Upper lobe of right lung (tissue), 1 donor: ENCODE measurements around the gene SPATA13. TPM values are rescaled to one million over a fixed set of nuclear protein-coding genes. Genes with fewer than 3 reads are reported as not detected.
"Not testable (repeated sequence)": the region's sequence is repeated elsewhere in the genome, so short reads cannot be mapped to it uniquely, and the experiment has no call there.

Experiments
- ATAC-seq: fragments of 200-7000 bp; cut with Tn5 transposase; one replicate; pipeline ENCODE4 v1.9.1; 2020; ENCODE audit warnings: mild to moderate bottlenecking, moderate library complexity
- DNase-seq: peaks from one replicate; pipeline ENCODE4 v3.0.0-alpha.2; 2020
- H3K27ac ChIP-seq: fragments of 200-600 bp; one replicate; pipeline ENCODE4 v1.8.0; 2022
- H3K27me3 ChIP-seq: fragments of 200-600 bp; one replicate; pipeline ENCODE4 v1.8.0; 2022; ENCODE audit warnings: mild to moderate bottlenecking
- H3K36me3 ChIP-seq: fragments of 200-600 bp; one replicate; pipeline ENCODE4 v1.8.0; 2022
- H3K4me1 ChIP-seq: fragments of 200-600 bp; one replicate; pipeline ENCODE4 v1.8.0; 2022
- H3K4me3 ChIP-seq: fragments of 200-600 bp; one replicate; pipeline ENCODE4 v1.8.0; 2022; ENCODE audit warnings: mild to moderate bottlenecking
- H3K9me3 ChIP-seq: fragments of 200-600 bp; one replicate; pipeline ENCODE4 v1.8.0; 2022
- CTCF ChIP-seq: fragments of 200-600 bp; IDR thresholded peaks from one replicate; pipeline ENCODE4 v1.8.0; 2022; ENCODE audit warnings: antibody characterized with exemption
- intact Hi-C: fragments of 100-400 bp; cut with DNase I; formaldehyde crosslinking; loops from one replicate; pipeline ENCODE4 v1.11.0; 2022
- total RNA-seq: library from RNA; stranded (reverse); fragmentation: NEBNext Ultra II Directional; extraction: Animal tissue kit (Norgen Biotek cat#: 25700); gene quantifications from one replicate; pipeline ENCODE4 v1.2.1, GENCODE V29; 2021
- donor health status: DM: no; HTN: yes; CAD: no; lungs with severe emphysema.

Gene SPATA13
- total RNA-seq, 1 donor from 2014 or later: 34.4 TPM

GRCh38 chr13:24119626-24120508, 40.7 kb upstream of the SPATA13 start:
- H3K4me1 ChIP-seq: peaks cover 7% of the 10 kb centered on the region
- no peak overlapping the region for H3K4me3 ChIP-seq
- H3K9me3 ChIP-seq: no peaks in the 10 kb centered on the region
- no peaks in the 10 kb centered on the region for H3K27me3 ChIP-seq
- intact Hi-C loops: no loop called here
- H3K27ac ChIP-seq: peak overlapping the region; percentile 36
- ATAC-seq (peak; percentile 34), DNase-seq (no peak)
- no peaks in the 10 kb centered on the region for H3K36me3 ChIP-seq
- TF ChIP-seq CTCF: no peak

GRCh38 chr13:24122045-24122444, 38.5 kb upstream of the SPATA13 start:
- DNase-seq, H3K4me1 ChIP-seq, H3K4me3 ChIP-seq, H3K36me3 ChIP-seq, H3K27ac ChIP-seq, ATAC-seq, H3K27me3 ChIP-seq, intact Hi-C loops, H3K9me3 ChIP-seq: not testable (repeated sequence)

GRCh38 chr13:24122569-24122968, 38.0 kb upstream of the SPATA13 start:
- intact Hi-C loops: no loop called here
- Histone ChIP-seq H3K27ac (no peak overlapping the region), H3K4me1 (peaks cover 7% of the 10 kb centered on the region), H3K36me3 (no peaks in the 10 kb centered on the region), H3K9me3 (no peaks in the 10 kb centered on the region), H3K27me3 (no peaks in the 10 kb centered on the region), H3K4me3 (no peak overlapping the region)
- no peak for TF ChIP-seq CTCF
- DNase-seq: no peak
- ATAC-seq: no peak

GRCh38 chr13:24123761-24124160, 36.8 kb upstream of the SPATA13 start:
- no peaks in the 10 kb centered on the region for H3K9me3 ChIP-seq
- intact Hi-C loops: no loop called here
- TF ChIP-seq CTCF: no peak
- DNase-seq: no peak
- H3K36me3 ChIP-seq: no peaks in the 10 kb centered on the region
- H3K27ac ChIP-seq: no peak overlapping the region
- ATAC-seq: no peak
- H3K4me1 ChIP-seq: peaks cover 7% of the 10 kb centered on the region
- no peaks in the 10 kb centered on the region for H3K27me3 ChIP-seq
- no peak overlapping the region for H3K4me3 ChIP-seq

GRCh38 chr13:24124789-24125476, 35.6 kb upstream of the SPATA13 start:
- no peak overlapping the region for H3K4me3 ChIP-seq
- H3K36me3 ChIP-seq: no peaks in the 10 kb centered on the region
- intact Hi-C loops: no loop called here
- H3K4me1 ChIP-seq: peaks cover under 1% of the 10 kb centered on the region
- no peaks in the 10 kb centered on the region for H3K9me3 ChIP-seq
- ATAC-seq (peak; percentile 38), DNase-seq (no peak)
- no peaks in the 10 kb centered on the region for H3K27me3 ChIP-seq
- no peak overlapping the region for H3K27ac ChIP-seq
- no peak for TF ChIP-seq CTCF

GRCh38 chr13:24127116-24127631, 33.3 kb upstream of the SPATA13 start:
- H3K36me3 ChIP-seq: no peaks in the 10 kb centered on the region
- ATAC-seq (peak; percentile 63), DNase-seq (no peak)
- H3K4me3 ChIP-seq: no peak overlapping the region
- no peak overlapping the region for H3K27ac ChIP-seq
- no peak for TF ChIP-seq CTCF
- H3K4me1 ChIP-seq: no peaks in the 10 kb centered on the region
- H3K27me3 ChIP-seq: no peaks in the 10 kb centered on the region
- intact Hi-C loops: no loop called here
- H3K9me3 ChIP-seq: no peaks in the 10 kb centered on the region
